Calu3 (cell line): Measurements from ENCODE around the gene STK11. TPM values are rescaled to one million over a fixed set of nuclear protein-coding genes. Genes with fewer than 3 reads are reported as not detected.

ENCODE experiments used
- BruUV-seq: library from RNA; stranded (reverse); fragments of 400-500 nt; replicated peaks from 2 replicates; lab custom pipeline; 2021; lab: Mats Ljungman, UMichigan
- CTCF ChIA-PET: fragments of 300-600 bp; sonication (Branson Sonifier 250); formaldehyde crosslinking; loops from one replicate; lab custom pipeline; 2022; ENCODE audit warnings: antibody characterized with exemption; lab: Charles Lee
- DNase-seq: peaks from one replicate; pipeline ENCODE4 v3.0.0; 2022
- H3K27ac Mint-ChIP-seq: one replicate; pipeline ENCODE4 v1.8.0; 2022; ENCODE audit warnings: mixed read lengths; ENCODE audit not compliant: unreplicated experiment
- H3K27me3 Mint-ChIP-seq: one replicate; pipeline ENCODE4 v1.8.0; 2022; ENCODE audit warnings: mixed read lengths; ENCODE audit not compliant: unreplicated experiment
- H3K36me3 Mint-ChIP-seq: one replicate; pipeline ENCODE4 v1.8.0; 2022; ENCODE audit warnings: mild to moderate bottlenecking, moderate library complexity, mixed read lengths; ENCODE audit not compliant: insufficient read depth, unreplicated experiment
- H3K4me1 Mint-ChIP-seq: one replicate; pipeline ENCODE4 v1.8.0; 2022; ENCODE audit warnings: mild to moderate bottlenecking, low read depth, mixed read lengths; ENCODE audit not compliant: unreplicated experiment
- H3K4me3 Mint-ChIP-seq: one replicate; pipeline ENCODE4 v1.8.0; 2022; ENCODE audit warnings: mild to moderate bottlenecking, low read depth, moderate library complexity, mixed read lengths; ENCODE audit not compliant: unreplicated experiment
- H3K9me3 Mint-ChIP-seq: one replicate; pipeline ENCODE4 v1.8.0; 2022; ENCODE audit warnings: low read depth, mixed read lengths; ENCODE audit not compliant: unreplicated experiment
- intact Hi-C: fragments of 100-400 bp; cut with micrococcal nuclease; formaldehyde crosslinking; loops from one replicate; pipeline ENCODE4 v1.10.0; 2022; ENCODE audit not compliant: unreplicated experiment
- total RNA-seq: library from RNA; stranded (reverse); gene quantifications from 2 replicates; pipeline ENCODE4 v1.2.3, GENCODE V29; 2022
- TF ChIP-seq, protein P1 (sequence below): fragments of 200-600 bp; IDR thresholded peaks from one replicate; pipeline ENCODE4 v1.8.0; 2022; ENCODE audit warnings: antibody characterized with exemption; ENCODE audit not compliant: unreplicated experiment

Gene STK11
- total RNA-seq, 1 experiment from 2014 or later = 58.3 TPM

DNA sequence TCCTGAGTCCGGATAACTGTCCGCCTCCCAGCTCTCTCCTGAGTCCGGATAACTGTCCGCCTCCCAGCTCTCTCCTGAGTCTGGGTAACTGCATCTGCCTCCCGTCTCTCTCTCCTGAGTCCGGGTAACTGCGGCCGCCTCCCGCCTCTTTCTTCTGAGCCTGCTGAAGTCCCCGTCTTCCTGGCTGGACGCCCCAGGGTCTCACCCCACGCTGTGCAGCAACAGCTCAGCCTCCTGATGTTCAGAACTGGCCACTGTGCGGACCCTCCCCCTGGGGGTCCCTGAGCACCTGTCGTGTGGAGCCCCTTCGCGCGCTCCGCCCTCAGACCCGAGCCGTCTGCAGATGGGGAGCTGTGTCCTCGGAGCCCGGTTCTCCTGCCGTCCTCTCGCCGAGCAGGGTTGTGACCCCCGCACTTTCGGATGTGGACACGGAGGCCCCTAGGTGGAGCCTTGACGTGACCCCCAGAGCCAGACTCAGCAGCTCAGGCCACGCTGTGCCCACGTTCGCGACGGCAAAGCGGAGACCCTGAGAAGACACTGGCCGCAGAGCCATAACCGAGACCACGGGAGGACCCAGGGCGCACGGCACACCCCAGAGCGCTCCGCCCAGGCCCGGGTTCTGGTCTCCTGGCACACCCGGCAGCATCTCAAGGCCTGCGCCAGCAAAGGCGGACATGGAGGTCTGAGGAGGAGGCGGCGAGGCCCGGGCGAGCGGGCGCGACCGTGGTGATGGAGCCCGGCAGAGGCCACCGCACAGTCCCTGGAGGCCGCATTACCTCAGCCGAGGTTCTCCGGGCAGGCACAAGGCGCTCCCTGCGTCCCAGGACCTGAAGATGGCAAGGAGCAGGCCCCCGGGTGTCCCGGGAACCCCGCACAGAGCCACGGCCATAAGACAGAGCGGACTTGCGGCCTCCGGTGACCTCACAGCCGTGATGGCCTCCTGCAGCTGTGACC lies 47.4 kb upstream of the STK11 start:
- Mint-ChIP-seq H3K36me3 (peaks cover 33% of the 10 kb centered on the region), H3K27me3 (no peaks in the 10 kb centered on the region), H3K9me3 (no peaks in the 10 kb centered on the region), H3K4me3 (no peak overlapping the region), H3K27ac (no peak overlapping the region), H3K4me1 (peaks cover 13% of the 10 kb centered on the region)
- TF ChIP-seq, protein P1, sequence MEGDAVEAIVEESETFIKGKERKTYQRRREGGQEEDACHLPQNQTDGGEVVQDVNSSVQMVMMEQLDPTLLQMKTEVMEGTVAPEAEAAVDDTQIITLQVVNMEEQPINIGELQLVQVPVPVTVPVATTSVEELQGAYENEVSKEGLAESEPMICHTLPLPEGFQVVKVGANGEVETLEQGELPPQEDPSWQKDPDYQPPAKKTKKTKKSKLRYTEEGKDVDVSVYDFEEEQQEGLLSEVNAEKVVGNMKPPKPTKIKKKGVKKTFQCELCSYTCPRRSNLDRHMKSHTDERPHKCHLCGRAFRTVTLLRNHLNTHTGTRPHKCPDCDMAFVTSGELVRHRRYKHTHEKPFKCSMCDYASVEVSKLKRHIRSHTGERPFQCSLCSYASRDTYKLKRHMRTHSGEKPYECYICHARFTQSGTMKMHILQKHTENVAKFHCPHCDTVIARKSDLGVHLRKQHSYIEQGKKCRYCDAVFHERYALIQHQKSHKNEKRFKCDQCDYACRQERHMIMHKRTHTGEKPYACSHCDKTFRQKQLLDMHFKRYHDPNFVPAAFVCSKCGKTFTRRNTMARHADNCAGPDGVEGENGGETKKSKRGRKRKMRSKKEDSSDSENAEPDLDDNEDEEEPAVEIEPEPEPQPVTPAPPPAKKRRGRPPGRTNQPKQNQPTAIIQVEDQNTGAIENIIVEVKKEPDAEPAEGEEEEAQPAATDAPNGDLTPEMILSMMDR = no peak
- CTCF ChIA-PET = interaction anchor here (0.8 kb wide), 1 partner anchor 742 kb away, joined by 10 read pairs; no protein-coding TSS in a partner anchor
- intact Hi-C loops = no loop called here
- DNase-seq = no peak
- no TSS peak for BruUV-seq

DNA sequence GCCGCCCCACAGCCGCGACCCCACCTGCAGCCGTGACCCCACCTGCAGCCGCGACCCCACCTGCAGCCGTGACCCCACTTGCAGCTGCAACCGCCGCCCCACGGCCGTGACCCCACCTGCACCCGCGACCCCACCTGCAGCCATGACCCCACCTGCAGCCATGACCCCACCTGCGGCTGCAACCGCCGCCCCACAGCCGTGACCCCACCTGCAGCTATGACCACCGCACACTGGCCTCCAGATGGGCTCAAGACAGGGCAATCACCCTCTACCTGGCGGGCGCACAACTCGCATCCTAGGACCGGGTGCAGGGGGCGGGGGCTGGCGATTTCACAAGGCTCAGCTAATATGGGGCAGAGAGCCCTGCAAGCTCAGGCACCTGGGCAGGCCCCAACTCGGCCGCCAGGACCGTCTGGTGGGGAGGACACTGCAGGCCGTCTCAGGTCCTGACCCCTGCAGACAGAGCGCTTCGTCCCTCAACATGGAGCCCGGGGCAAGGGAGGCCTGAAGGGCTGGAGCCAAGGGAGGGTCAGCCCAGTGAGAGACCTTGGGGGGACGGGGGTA lies 46.6 kb upstream of the STK11 start:
- H3K27ac Mint-ChIP-seq = no peak overlapping the region
- no peaks in the 10 kb centered on the region for H3K9me3 Mint-ChIP-seq
- intact Hi-C loops = no loop called here
- CTCF ChIA-PET = interaction anchor here (0.8 kb wide), 1 partner anchor 743 kb away, joined by 10 read pairs; no protein-coding TSS in a partner anchor
- no peak overlapping the region for H3K4me3 Mint-ChIP-seq
- TF ChIP-seq, protein P1 = no peak
- no peaks in the 10 kb centered on the region for H3K27me3 Mint-ChIP-seq
- BruUV-seq = no TSS peak
- DNase-seq = no peak
- H3K36me3 Mint-ChIP-seq = peaks cover 33% of the 10 kb centered on the region
- H3K4me1 Mint-ChIP-seq = peaks cover 13% of the 10 kb centered on the region

DNA sequence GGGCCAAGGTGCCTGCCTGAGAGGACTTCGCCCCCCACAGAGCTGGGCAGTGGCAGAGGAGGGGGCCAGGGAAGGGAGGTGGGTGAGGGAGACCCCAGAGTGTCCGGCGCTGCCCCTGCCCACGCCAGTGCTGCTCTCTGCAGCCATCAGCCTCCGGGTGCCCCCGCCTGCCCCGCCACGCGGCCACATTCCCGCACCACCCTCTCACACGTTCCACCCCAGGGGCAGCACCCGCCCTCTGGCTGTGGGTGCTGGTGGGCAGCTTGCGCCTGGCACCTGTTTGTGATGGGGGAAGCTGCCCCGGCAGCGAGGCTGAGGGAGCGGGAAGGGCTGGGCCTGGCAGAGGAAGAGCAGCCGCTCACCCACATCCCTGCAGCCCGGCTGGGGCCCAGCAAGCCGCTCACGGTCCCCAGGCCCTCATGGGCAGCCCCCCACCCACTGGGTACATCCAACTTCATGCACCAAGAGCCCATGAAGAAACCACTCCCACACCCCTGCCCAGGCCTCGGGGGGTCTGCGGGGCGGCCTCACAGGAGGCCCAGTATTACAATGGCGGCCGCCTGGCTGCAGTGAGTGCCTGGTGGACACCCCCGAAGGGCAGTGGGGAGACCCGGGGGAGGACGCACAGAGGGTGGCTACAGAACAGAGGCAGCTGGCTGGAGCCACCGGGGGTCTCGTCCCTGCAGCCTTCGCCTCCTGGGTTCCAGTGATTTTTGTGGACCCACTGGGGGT lies 45.5 kb upstream of the STK11 start:
- peaks cover 35% of the 10 kb centered on the region for H3K36me3 Mint-ChIP-seq
- no peaks in the 10 kb centered on the region for H3K27me3 Mint-ChIP-seq
- H3K4me1 Mint-ChIP-seq = peaks cover 13% of the 10 kb centered on the region
- no peak for DNase-seq
- no peaks in the 10 kb centered on the region for H3K9me3 Mint-ChIP-seq
- CTCF ChIA-PET = interaction anchor here (0.6 kb wide), 1 partner anchor 27 kb away, joined by 5 read pairs; no protein-coding TSS in a partner anchor
- BruUV-seq = no TSS peak
- no peak overlapping the region for H3K4me3 Mint-ChIP-seq
- TF ChIP-seq, protein P1 = no peak
- intact Hi-C loops = no loop called here
- no peak overlapping the region for H3K27ac Mint-ChIP-seq

DNA sequence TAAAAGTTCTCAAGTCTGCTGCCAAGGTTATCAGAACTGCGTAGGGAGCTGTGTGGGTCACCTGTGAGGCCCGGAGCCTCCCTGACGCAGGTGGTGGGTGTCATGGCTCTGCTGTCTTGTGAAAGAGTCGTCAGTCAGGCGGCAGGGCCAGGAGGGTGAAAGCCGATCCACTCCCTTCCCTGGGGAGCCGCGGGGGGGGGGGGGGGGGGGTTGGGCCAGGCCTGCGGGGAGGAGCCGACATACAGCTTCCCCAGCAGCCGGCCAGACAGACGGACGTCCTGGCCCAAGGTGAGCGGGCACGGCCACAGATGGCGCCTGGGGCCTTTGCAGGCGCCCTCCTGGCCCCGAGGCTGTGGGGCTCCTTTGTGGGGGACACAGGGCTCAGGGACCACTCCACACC lies 43.9 kb upstream of the STK11 start:
- Mint-ChIP-seq H3K27ac (peak overlapping the region; percentile 50), H3K4me3 (no peak overlapping the region), H3K27me3 (no peaks in the 10 kb centered on the region), H3K36me3 (peaks cover 41% of the 10 kb centered on the region), H3K4me1 (peaks cover 13% of the 10 kb centered on the region), H3K9me3 (no peaks in the 10 kb centered on the region)
- TF ChIP-seq, protein P1 = no peak
- intact Hi-C loops = no loop called here
- DNase-seq = peak; percentile 49
- CTCF ChIA-PET = interaction anchor here (0.6 kb wide), 1 partner anchor 27 kb away, joined by 3 read pairs; no protein-coding TSS in a partner anchor
- no TSS peak for BruUV-seq
